OCI-LY7 (cell line): ENCODE data around the gene RFPL3.

Source experiments
- CTCF ChIP-seq: fragments of 200-600 bp; sonication (generic); conservative IDR thresholded peaks from 2 replicates; pipeline ENCODE4 v1.5.1; 2014; ENCODE audit warnings: mild to moderate bottlenecking, antibody characterized with exemption, low read length, moderate library complexity, mixed read lengths
- EZH2phosphoT487 ChIP-seq: fragments of 200-600 bp; sonication (generic); IDR thresholded peaks from 2 replicates; pipeline ENCODE4 v1.6.1; 2018; ENCODE audit warnings: low read depth, borderline replicate concordance, mild to moderate bottlenecking, mixed run types, antibody characterized with exemption, low read length, moderate library complexity, mixed read lengths

- TF ChIP-seq CTCF (no peak), EZH2phosphoT487 (no peak)
These were observed 3.6 kb downstream of the RFPL3 start for GRCh38 chr22:32361257-32361656.
